ENCODE measurements around the gene AGAP1. TPM values are rescaled to one million over a fixed set of nuclear protein-coding genes. Genes with fewer than 3 reads are reported as not detected.

AGAP1 gene
- total and polyA plus RNA-seq, 7 donors = 4.2 to 21.6 (median 16.6) TPM

DNA sequence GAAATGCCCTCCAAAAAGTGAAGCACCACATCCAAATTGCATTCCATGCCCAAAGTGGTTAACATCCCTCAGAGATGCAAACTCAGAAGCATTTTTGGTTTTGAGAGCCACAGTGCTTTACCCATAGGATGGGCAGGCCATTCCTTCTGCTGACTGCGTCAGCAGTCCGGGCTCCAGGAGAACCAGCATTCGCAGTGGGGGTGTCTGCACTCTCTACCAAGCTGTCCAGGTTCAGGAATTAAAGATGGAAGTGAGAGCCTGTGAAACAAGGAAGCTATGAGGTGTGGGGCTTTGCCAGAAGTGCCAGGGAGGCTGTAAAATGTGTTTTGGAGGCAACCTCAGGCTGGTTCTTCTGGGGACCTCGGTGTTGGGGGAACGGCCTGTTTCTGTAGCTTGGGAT is 205.7 kb downstream of the AGAP1 start:
- TF ChIP-seq CTCF (IDR thresholded peaks at IDR 0.05) = no peak
- H3K4me3 ChIP-seq = no peak overlapping the region
- ATAC-seq = no peak
- no peaks in the 10 kb centered on the region for H3K27me3 ChIP-seq (ENCODE audit: insufficient read depth in 3 of 3, low read length in 2 of 3)
- no peak for DNase-seq
- 89 to 93% (median 92%) methylated on average over 5 of the region's 5 CpGs for WGBS, 3 donors
- H3K36me3 ChIP-seq (ENCODE audit: insufficient read depth in 1 of 2, low read depth in 1 of 2) = no peaks in the 10 kb centered on the region
- H3K27ac ChIP-seq = no peak overlapping the region
- peaks cover 10% of the 10 kb centered on the region for H3K4me1 ChIP-seq
- intact Hi-C loops (cut with DNase I) = no loop called here
- H3K9me3 ChIP-seq = no peaks in the 10 kb centered on the region

- H3K27ac ChIP-seq = no peak overlapping the region
- H3K27me3 ChIP-seq (ENCODE audit: insufficient read depth in 3 of 3, low read length in 2 of 3) = no peaks in the 10 kb centered on the region
- no peak for DNase-seq
- ATAC-seq = no peak
- no peak overlapping the region for H3K4me3 ChIP-seq
- no peak for TF ChIP-seq CTCF (IDR thresholded peaks at IDR 0.05)
- intact Hi-C loops (cut with DNase I) = no loop called here
- H3K4me1 ChIP-seq = no peaks in the 10 kb centered on the region
- WGBS, 3 donors = 71 to 74% (median 74%) methylated on average over 12 to 13 of the region's 13 CpGs
- H3K9me3 ChIP-seq = no peaks in the 10 kb centered on the region
- no peaks in the 10 kb centered on the region for H3K36me3 ChIP-seq (ENCODE audit: insufficient read depth in 1 of 2, low read depth in 1 of 2)
Measured at GRCh38 chr2:235701206-235701981, 207.6 kb downstream of the AGAP1 start.

GRCh38 chr2:235702186-235702585 is 208.3 kb downstream of the AGAP1 start:
- Histone ChIP-seq H3K27me3 (ENCODE audit: insufficient read depth in 3 of 3, low read length in 2 of 3) (no peaks in the 10 kb centered on the region), H3K36me3 (ENCODE audit: insufficient read depth in 1 of 2, low read depth in 1 of 2) (no peaks in the 10 kb centered on the region), H3K4me3 (no peak overlapping the region), H3K4me1 (no peaks in the 10 kb centered on the region), H3K9me3 (no peaks in the 10 kb centered on the region), H3K27ac (no peak overlapping the region)
- no peak for TF ChIP-seq CTCF (IDR thresholded peaks at IDR 0.05)
- DNase-seq = no peak
- intact Hi-C loops (cut with DNase I) = no loop called here
- WGBS, 3 donors = 71 to 82% (median 80%) methylated on average over 4 of the region's 4 CpGs
- no peak for ATAC-seq

- WGBS, 3 donors = 78 to 88% (median 79%) methylated on average over 10 of the region's 10 CpGs
- Histone ChIP-seq H3K4me1 (peaks cover 4% of the 10 kb centered on the region), H3K36me3 (ENCODE audit: insufficient read depth in 1 of 2, low read depth in 1 of 2) (no peaks in the 10 kb centered on the region), H3K9me3 (no peaks in the 10 kb centered on the region), H3K27me3 (ENCODE audit: insufficient read depth in 3 of 3, low read length in 2 of 3) (no peaks in the 10 kb centered on the region), H3K4me3 (no peak overlapping the region), H3K27ac (no peak overlapping the region)
- intact Hi-C loops (cut with DNase I) = no loop called here
- DNase-seq = no peak
- TF ChIP-seq CTCF (IDR thresholded peaks at IDR 0.05) = no peak
- no peak for ATAC-seq
Measured at GRCh38 chr2:235703711-235704295, 210.0 kb downstream of the AGAP1 start.
